ENCODE measurements around the gene NHSL2. TPM values are rescaled to one million over a fixed set of nuclear protein-coding genes. Genes with fewer than 3 reads are reported as not detected.
"Not testable (repeated sequence)": the region's sequence is repeated elsewhere in the genome, so short reads cannot be mapped to it uniquely, and the experiment has no call there.

NHSL2 gene
- total and polyA plus RNA-seq, 8 donors = under 0.01 to 6.4 (median 1.7) TPM

- H3K4me3 ChIP-seq = no peak overlapping the region
- H3K27ac ChIP-seq = no peak overlapping the region
- intact Hi-C loops (cut with DNase I; ENCODE audit: low total_unique reads) = no loop called here
- H3K4me1 ChIP-seq = peaks cover 0 to 13% (median 0%) of the 10 kb centered on the region in 4 donors
- H3K9me3 ChIP-seq = no peaks in the 10 kb centered on the region
- 43 to 58% (median 47%) methylated on average over 4 of the region's 4 CpGs for WGBS, 5 donors
- H3K27me3 ChIP-seq = peaks cover 0 to 4% (median 0%) of the 10 kb centered on the region in 3 donors
- DNase-seq = no peak
- TF ChIP-seq CTCF (IDR thresholded peaks at IDR 0.05) = no peak
- no peak for TF ChIP-seq EP300 (IDR thresholded peaks at IDR 0.05)
- TF ChIP-seq POLR2AphosphoS5 (IDR thresholded peaks at IDR 0.05) = no peak
- TF ChIP-seq POLR2A (IDR thresholded peaks at IDR 0.05) = no peak
- H3K36me3 ChIP-seq = no peaks in the 10 kb centered on the region
Observed at GRCh38 chrX:72057331-72057730, 146.7 kb downstream of the NHSL2 start.

GRCh38 chrX:72057849-72058248, 147.2 kb downstream of the NHSL2 start:
- 26 to 65% (median 37%) methylated on average over 1 of the region's 1 CpG for WGBS, 5 donors
- no peak for DNase-seq
- no peaks in the 10 kb centered on the region for H3K9me3 ChIP-seq
- peaks cover 0 to 12% (median 0%) of the 10 kb centered on the region in 4 donors for H3K4me1 ChIP-seq
- intact Hi-C loops (cut with DNase I; ENCODE audit: low total_unique reads) = no loop called here
- no peak overlapping the region for H3K4me3 ChIP-seq
- H3K27ac ChIP-seq = no peak overlapping the region
- TF ChIP-seq CTCF (IDR thresholded peaks at IDR 0.05) (no peak), POLR2A (IDR thresholded peaks at IDR 0.05) (no peak), EP300 (IDR thresholded peaks at IDR 0.05) (no peak), POLR2AphosphoS5 (IDR thresholded peaks at IDR 0.05) (no peak)
- H3K27me3 ChIP-seq = peaks cover 0 to 4% (median 0%) of the 10 kb centered on the region in 3 donors
- no peaks in the 10 kb centered on the region for H3K36me3 ChIP-seq

- H3K36me3 ChIP-seq; H3K27me3 ChIP-seq; intact Hi-C loops (cut with DNase I; ENCODE audit: low total_unique reads); DNase-seq; H3K4me1 ChIP-seq; H3K9me3 ChIP-seq; H3K4me3 ChIP-seq; H3K27ac ChIP-seq: not testable (repeated sequence)
- 71 to 92% (median 86%) methylated on average over 14 to 15 of the region's 15 CpGs for WGBS, 5 donors
Observed at GRCh38 chrX:72058346-72058745, 147.7 kb downstream of the NHSL2 start.

- peaks cover 0 to 4% (median 0%) of the 10 kb centered on the region in 3 donors for H3K27me3 ChIP-seq
- peaks cover 0 to 6% (median 0%) of the 10 kb centered on the region in 4 donors for H3K4me1 ChIP-seq
- no peaks in the 10 kb centered on the region for H3K9me3 ChIP-seq
- DNase-seq = peak in 1 of 2 donors; percentile 65
- no peaks in the 10 kb centered on the region for H3K36me3 ChIP-seq
- peak overlapping the region in 1 of 5 donors; percentile 8 for H3K27ac ChIP-seq
- WGBS, 5 donors = 63 to 78% (median 74%) methylated on average over 6 to 8 of the region's 8 CpGs
- no peak overlapping the region for H3K4me3 ChIP-seq
- no peak for TF ChIP-seq POLR2A (IDR thresholded peaks at IDR 0.05)
- no peak for TF ChIP-seq POLR2AphosphoS5 (IDR thresholded peaks at IDR 0.05)
- TF ChIP-seq CTCF (IDR thresholded peaks at IDR 0.05) = no peak
- TF ChIP-seq EP300 (IDR thresholded peaks at IDR 0.05) = no peak
- intact Hi-C loops (cut with DNase I; ENCODE audit: low total_unique reads) = no loop called here
Observed at GRCh38 chrX:72060196-72060920, 149.7 kb downstream of the NHSL2 start.

GRCh38 chrX:72060921-72061490, 150.4 kb downstream of the NHSL2 start:
- H3K27ac ChIP-seq = peak overlapping the region in 1 of 5 donors; percentile 76
- no peak for DNase-seq
- intact Hi-C loops (cut with DNase I; ENCODE audit: low total_unique reads) = no loop called here
- H3K9me3 ChIP-seq = no peaks in the 10 kb centered on the region
- 62 to 77% (median 65%) methylated on average over 4 to 5 of the region's 5 CpGs for WGBS, 5 donors
- H3K27me3 ChIP-seq = peaks cover 0 to 4% (median 0%) of the 10 kb centered on the region in 3 donors
- TF ChIP-seq POLR2A (IDR thresholded peaks at IDR 0.05) = no peak
- TF ChIP-seq EP300 (IDR thresholded peaks at IDR 0.05) = no peak
- TF ChIP-seq POLR2AphosphoS5 (IDR thresholded peaks at IDR 0.05) = no peak
- no peak for TF ChIP-seq CTCF (IDR thresholded peaks at IDR 0.05)
- H3K36me3 ChIP-seq = no peaks in the 10 kb centered on the region
- H3K4me3 ChIP-seq = no peak overlapping the region
- H3K4me1 ChIP-seq = peaks cover 0 to 6% (median 0%) of the 10 kb centered on the region in 4 donors
